ENCODE measurements around the gene AUTS2.

Gene AUTS2

GRCh38 chr7:70148997-70149396, 550.7 kb downstream of the AUTS2 start:
- no peak for DNase-seq

GRCh38 chr7:70152313-70152712, 554.0 kb downstream of the AUTS2 start:
- DNase-seq: no peak

GRCh38 chr7:70153933-70154332, 555.7 kb downstream of the AUTS2 start:
- no peak for DNase-seq

GRCh38 chr7:70154521-70155180, 556.4 kb downstream of the AUTS2 start:
- no peak for DNase-seq

GRCh38 chr7:70156057-70156456, 557.8 kb downstream of the AUTS2 start:
- DNase-seq: no peak

GRCh38 chr7:70159121-70159520, 560.8 kb downstream of the AUTS2 start:
- DNase-seq: peak; percentile 26

- no peak for DNase-seq
Measured at GRCh38 chr7:70165477-70166170, 567.3 kb downstream of the AUTS2 start.

GRCh38 chr7:70171369-70171920, 573.2 kb downstream of the AUTS2 start:
- no peak for DNase-seq

- DNase-seq: peak; percentile 87
Measured at GRCh38 chr7:70177166-70177565, 578.9 kb downstream of the AUTS2 start.

GRCh38 chr7:70178211-70178610, 579.9 kb downstream of the AUTS2 start:
- no peak for DNase-seq

GRCh38 chr7:70178787-70179186, 580.5 kb downstream of the AUTS2 start:
- peak; percentile 34 for DNase-seq

- no peak for DNase-seq
Measured at GRCh38 chr7:70182521-70182920, 584.2 kb downstream of the AUTS2 start.

- no peak for DNase-seq
Measured at GRCh38 chr7:70183278-70183677, 585.0 kb downstream of the AUTS2 start.

- peak; percentile 65 for DNase-seq
Measured at GRCh38 chr7:70188901-70189650, 590.8 kb downstream of the AUTS2 start.

GRCh38 chr7:70189776-70190175, 591.5 kb downstream of the AUTS2 start:
- DNase-seq: no peak

- no peak for DNase-seq
Measured at GRCh38 chr7:70190281-70190680, 592.0 kb downstream of the AUTS2 start.

- peak; percentile 27 for DNase-seq
Measured at GRCh38 chr7:70193514-70193913, 595.2 kb downstream of the AUTS2 start.

- DNase-seq: peak; percentile 22
Measured at GRCh38 chr7:70208236-70209063, 610.2 kb downstream of the AUTS2 start.

GRCh38 chr7:70210200-70210935, 612.1 kb downstream of the AUTS2 start:
- no peak for DNase-seq

- DNase-seq: no peak
Measured at GRCh38 chr7:70210936-70211310, 612.6 kb downstream of the AUTS2 start.

GRCh38 chr7:70212281-70212680, 614.0 kb downstream of the AUTS2 start:
- no peak for DNase-seq

- DNase-seq: no peak
Measured at GRCh38 chr7:70214071-70214470, 615.8 kb downstream of the AUTS2 start.
